Vagina (tissue), 2 donors: ENCODE measurements around the gene ZNRF1.

Source experiments
- POLR2A ChIP-seq, 2 donors: fragments of 450-650 bp; IDR thresholded peaks; one replicate each; pipeline ENCODE4 v1.6.1; 2017; ENCODE audit warnings: antibody characterized with exemption in 2 of 2, mild to moderate bottlenecking in 2 of 2, moderate library complexity in 2 of 2
- TF ChIP-seq, protein P1 (sequence below), 3 experiments: fragments of 450-650 bp in 2 of 3; fragments of 200-600 bp in 1 of 3; sonication (generic) in 1 of 3; IDR thresholded peaks; one replicate each; pipeline ENCODE4 v1.5.1; 2017 to 2019; ENCODE audit warnings: antibody characterized with exemption in 3 of 3, mild to moderate bottlenecking in 2 of 3, moderate library complexity in 2 of 3

DNA sequence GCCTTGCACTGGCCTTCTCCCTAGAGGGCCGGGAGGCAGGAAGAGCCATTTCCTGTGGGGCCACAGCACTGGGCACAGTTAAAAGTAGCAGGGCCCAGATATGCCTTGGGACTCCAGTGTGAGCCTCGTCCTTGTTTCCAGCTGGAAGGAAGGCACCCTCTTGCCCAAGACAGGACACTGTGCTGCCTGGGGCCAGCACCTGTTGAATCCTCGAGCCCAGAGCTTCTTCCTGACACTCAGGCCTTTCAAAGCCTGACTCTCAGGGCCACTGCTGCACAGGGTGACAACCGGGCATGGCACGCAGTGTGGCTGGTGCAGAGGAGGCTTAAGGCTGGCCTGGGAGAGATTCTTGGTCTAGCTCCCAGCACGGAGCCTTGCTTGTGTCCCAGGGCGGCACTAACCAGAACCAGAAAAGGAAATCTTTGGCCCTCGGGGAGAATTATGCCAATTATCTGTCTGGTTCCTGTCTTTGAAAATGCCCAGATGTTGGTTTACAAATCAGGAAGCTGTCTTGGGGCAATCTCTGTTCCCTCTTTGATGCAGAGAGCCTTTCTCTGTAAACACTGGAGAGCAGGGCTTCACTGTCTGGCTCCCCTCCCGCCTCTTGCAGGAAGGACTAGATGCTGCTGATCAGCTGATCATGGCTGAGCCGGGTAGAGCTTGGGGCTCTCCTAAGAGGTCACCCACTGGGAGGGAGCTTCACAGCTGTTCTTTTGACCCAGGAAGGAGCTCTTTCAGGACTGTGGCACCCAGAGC, 106.7 kb downstream of the ZNRF1 start:
- TF ChIP-seq, protein P1, sequence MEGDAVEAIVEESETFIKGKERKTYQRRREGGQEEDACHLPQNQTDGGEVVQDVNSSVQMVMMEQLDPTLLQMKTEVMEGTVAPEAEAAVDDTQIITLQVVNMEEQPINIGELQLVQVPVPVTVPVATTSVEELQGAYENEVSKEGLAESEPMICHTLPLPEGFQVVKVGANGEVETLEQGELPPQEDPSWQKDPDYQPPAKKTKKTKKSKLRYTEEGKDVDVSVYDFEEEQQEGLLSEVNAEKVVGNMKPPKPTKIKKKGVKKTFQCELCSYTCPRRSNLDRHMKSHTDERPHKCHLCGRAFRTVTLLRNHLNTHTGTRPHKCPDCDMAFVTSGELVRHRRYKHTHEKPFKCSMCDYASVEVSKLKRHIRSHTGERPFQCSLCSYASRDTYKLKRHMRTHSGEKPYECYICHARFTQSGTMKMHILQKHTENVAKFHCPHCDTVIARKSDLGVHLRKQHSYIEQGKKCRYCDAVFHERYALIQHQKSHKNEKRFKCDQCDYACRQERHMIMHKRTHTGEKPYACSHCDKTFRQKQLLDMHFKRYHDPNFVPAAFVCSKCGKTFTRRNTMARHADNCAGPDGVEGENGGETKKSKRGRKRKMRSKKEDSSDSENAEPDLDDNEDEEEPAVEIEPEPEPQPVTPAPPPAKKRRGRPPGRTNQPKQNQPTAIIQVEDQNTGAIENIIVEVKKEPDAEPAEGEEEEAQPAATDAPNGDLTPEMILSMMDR (IDR thresholded peaks at IDR 0.05) = no peak
- no peak for TF ChIP-seq POLR2A (IDR thresholded peaks at IDR 0.05)
